Skeletal muscle cell (primary cell): ENCODE results near the gene AKIP1.
A peak's percentile ranks its signal among the peaks of the same experiment; 100 is the strongest.
"Not testable (repeated sequence)": the region's sequence is repeated elsewhere in the genome, so short reads cannot be mapped to it uniquely, and the experiment has no call there.

ENCODE experiments used
- DNase-seq: peaks from one replicate; pipeline ENCODE4 v3.0.0-alpha.2; 2010; ENCODE audit warnings: low read depth
- H3K4me3 ChIP-seq: 2 replicates; pipeline ENCODE4 v1.5.1; 2011; ENCODE audit warnings: low read depth, mild to moderate bottlenecking, control low read depth, low read length, moderate library complexity

Gene AKIP1

DNA sequence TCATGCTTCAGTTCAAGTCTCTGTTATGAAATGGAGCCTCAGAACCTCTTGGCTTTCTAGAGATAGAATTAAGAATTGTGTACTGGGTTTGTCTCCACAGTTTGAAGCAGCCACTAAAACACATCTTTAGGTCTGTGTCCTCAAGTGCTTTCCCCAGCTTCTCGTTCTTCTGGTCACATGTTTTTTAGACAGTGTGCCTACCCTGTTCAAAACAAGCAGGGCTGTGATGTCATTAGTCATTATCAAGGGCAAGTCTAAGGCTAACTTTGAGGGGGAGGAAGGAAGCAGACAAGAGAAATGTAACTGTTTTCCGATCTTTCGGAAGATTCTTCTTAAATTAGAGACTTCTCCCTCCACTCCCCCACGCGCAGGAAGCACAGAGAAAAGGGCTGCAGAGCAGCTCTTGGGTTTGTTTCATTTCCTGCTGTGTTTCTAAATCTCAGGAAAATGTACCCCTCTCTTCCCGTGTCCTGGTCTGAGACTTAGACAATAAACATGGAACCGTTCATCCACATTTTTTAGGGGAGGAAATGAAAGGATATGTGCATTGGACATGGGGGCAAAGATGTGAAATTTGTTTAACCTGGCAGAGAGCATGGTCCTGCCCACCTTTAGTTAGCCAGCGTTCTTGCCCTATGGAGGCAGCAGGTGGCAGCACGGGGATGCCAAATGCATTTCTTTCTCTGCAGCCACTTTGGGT, 3.1 kb downstream of the AKIP1 start:
- DNase-seq, result no peak
- no peak overlapping the region for H3K4me3 ChIP-seq

DNA sequence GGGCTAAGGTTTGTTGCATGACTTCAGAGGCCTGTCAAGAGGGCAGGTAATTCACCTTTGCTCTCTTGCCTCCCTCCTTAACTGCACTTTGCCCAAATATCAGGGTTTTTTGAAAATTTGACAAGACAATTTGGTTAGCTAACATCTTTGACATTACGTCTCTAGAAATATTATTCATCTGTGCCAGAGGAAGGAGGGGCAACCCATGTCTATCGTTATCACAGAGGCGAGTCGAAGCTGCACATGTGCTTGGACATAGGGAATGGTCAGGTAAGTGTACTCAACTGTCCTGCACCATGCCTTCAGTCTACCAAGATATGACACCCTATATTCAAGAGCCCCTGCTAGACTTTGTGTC, 3.7 kb downstream of the AKIP1 start:
- H3K4me3 ChIP-seq, result no peak overlapping the region

DNA sequence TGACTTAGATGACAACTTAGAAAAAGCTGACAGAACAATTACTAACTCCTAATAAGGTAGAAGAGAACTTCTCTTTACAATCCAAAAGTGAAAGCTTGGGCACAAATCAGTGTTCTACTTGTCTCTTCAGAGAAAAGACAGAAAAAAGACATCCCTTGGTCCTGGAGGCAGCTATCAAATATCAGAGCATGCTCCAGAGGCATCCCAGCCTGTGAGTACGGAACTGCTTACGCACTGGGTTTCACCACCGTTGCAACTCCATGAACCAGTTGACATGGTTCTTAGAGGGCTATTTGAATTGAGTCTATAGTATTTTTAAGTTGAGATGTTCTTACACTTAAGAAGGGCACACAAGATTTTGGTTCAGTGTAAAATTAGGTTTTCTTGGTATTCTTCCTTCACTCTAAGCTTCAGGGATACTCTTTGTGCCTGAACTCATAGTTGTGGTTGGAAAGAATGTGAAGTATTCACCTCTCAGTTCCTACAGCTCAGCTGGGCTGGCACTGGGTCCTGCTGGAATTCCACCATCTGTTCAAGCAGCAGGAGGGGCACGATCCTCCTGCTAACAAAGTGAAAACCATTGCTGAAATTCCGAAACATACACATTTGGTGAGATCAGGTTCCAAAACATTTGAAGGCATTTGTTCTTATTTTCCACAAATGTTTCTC, 6.3 kb downstream of the AKIP1 start:
- DNase-seq, result peak; percentile 67
- H3K4me3 ChIP-seq, result peak overlapping the region; percentile 8

More for the DNA sequence above, 3.7 kb downstream of the AKIP1 start:
- no peak for DNase-seq

DNA sequence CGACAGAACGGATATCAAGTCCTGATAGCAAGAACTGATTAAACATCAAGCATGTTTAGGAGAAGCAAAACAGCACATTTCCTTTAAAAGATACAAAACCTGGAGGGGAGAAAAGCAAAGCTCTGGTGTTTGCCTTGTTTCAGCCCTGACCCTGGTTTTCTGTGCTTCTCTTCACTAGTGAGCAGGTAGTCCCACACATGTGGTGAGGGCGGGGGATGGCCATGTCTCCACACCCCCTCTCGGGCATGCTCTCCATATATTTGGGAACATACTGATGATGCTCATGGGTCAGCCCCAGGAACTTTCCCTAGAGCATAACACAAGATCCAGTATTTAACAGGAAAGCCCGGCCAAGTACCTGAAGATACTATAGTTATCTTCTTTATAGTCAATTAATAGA, 11.7 kb downstream of the AKIP1 start:
- no peak for DNase-seq
- H3K4me3 ChIP-seq, result no peak overlapping the region

DNA sequence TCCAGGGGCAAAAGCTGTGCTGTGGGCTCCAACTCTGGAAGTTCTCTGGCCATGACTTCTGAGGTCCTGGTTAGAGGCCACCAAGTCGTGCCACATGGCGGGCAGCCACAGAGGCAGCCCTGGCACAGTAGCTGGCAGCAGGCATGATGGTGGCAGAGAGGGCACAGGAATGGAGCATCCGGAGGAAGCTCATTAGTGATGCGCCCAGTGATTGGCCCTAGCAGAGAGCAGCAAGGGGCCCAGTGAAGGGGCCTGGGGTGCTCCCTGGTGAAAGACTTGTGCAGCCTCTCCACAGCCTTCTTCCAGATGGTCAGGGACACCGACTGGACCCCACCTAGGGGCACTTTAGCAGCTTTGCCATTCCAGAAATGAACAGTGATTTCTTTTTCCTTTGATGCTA, 14.7 kb downstream of the AKIP1 start:
- DNase-seq, result no peak
- H3K4me3 ChIP-seq, result no peak overlapping the region

DNA sequence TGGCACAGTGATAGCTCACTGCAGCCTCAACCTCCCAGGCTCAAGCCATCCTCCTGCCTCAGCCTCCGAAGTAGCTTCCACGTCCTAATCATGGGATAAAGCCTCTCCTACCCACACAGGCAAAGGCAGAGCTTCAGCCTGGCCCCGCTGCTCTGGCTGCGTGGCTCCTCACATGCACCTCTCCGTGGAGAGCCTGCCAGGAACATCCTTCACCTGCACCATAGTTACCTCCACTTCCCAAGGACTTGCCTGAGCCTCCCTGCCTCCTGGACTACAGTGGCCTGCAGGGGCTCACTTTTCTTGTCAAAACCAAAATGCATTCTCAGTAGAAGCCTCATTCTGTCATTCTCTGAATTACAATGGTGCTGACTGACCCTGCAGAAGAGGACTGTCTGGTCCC, 15.2 kb downstream of the AKIP1 start:
- no peak overlapping the region for H3K4me3 ChIP-seq

DNA sequence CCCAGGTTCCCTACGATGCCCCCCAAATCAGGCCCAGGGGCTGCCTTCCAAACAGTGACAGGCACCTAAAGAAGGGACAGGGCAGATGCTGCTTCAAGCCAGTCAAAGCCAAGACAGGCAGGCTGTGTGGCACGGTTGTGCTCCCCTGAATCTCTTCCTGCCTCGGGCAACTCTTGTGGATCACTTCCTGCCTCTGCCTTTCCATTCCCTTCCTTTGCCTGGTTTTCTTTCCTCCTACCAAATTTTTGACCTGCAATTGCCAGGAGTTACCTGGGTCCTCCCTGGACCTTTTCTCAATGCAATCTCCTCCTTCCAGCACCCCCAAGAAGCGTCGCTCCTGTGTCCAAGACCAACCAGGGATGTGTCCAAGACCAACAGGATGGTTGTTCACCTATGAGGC, 16.2 kb downstream of the AKIP1 start:
- no peak for DNase-seq
- H3K4me3 ChIP-seq, result no peak overlapping the region

More for the DNA sequence above, 15.2 kb downstream of the AKIP1 start:
- no peak for DNase-seq

DNA sequence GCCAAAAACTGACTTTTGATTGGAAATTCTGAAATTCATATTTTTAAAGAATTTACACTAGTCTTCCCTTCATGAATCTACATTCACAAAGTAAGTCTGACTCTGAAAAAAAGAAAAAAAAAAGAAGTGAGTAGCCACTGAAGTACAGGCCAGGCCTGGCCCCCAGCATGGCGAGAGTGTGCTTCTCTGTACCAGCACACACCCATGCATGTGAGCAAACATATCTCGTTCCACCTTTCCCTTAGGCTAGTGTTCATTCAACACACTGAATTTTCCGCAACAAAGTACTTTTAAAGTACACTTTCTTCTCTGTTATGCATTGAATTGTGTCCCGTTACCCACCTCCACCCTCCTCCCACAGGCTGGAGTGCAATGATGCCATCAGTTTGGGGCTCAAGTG, 17.2 kb downstream of the AKIP1 start:
- H3K4me3 ChIP-seq, result no peak overlapping the region
- no peak for DNase-seq

DNA sequence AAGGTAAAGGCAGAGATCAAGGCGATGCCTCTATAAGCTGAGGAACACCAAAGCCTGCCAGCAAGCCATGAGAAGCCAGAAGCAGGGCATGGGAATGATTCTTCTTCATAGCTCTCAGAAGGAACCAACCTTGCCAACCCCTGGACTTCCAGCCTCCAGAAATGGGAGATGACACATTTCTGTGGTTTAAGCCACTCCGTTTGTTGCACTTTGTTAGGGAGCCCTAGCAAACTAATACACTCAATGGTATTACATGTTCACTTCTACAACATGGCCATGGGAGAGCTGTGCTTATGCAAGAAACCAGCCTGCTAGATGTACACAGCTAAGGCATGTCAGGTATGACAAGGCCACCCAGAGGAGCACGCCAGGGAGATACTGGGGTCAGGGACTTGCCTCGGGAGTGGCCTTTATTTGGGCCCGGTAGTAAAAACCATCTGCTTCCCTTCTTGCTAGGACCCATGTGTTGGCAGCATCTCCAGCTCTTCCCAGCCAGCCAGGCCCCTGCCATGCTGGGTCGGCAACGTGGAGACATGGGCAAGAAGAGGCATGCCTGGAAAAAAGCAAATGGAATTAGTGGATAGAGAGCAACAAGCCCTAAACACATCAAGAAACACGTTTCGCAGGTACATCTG, 18.1 kb downstream of the AKIP1 start:
- no peak overlapping the region for H3K4me3 ChIP-seq
- DNase-seq, result no peak

DNA sequence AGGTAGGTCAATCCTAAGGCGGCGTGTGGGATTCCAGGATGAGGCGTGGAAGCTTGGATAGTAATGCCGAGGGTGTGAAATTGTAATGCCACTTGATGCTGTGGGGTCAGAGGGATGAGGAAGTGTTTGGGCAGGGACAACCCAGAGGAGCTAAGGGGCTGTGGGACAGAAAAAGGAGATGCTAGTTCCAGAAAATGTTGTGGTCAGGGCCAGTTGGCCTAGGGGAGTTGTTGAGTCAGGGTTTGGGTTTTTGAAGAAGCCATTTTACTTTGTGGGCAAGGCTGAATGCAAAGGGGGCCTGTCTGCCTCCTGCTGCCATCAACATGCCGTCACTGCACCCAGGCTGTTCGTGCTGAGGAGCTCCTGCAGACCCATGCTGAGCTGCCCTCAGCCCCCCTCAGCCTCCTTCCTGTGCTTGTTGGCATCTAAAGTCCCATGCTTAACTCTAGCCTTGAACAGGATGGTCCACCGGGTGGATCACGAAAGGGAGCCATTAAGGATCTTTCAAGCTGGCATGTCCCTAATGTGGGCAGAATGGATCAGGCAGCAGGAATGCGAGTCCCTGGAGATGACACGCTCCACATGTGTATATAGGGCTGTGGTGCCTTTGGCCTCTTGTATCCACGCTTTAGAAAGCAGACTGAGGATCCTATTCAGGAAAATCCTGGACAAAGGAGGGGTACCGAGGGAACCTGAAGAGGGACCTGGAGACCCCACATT, 19.6 kb downstream of the AKIP1 start:
- no peak overlapping the region for H3K4me3 ChIP-seq
- DNase-seq, result no peak

DNA sequence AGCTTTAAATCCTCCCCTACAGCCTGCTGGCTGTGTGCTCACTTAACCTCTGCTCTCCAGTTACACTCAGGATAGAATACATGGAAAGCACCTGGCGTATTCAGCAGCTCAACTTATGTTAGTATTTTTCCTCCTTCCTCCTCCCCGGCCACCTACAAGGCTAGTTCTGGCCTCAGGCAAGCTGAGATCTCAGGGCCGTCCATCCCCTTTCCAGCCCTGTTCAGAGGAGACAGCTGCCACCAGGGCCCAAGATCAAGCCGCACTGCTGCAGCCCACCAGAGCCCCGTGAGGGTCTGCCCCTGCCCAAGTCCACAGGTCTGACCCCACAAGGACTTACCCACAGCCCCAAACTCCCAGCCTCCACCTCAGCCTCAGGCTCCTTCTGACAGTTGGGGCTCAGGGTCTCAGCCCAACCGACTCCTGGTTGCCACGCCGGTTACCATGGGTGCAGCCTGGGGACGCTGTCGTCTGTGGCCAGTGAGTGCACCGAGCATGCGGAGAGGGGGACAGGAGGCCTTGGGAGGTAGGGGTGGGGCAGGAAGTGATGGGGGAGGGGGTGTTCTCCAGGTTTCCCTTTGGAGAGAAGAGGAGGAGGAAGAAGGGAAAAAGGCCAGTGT, 21.7 kb downstream of the AKIP1 start, which contains the start of gene C11orf16:
Gene C11orf16 (minus strand): TSS at position 384 of the 617 bp plus-strand sequence. CDS start 639 bp downstream, outside the sequence.
- H3K4me3 ChIP-seq, result no peak within 1 kb of the TSS
- no peak for DNase-seq

DNA sequence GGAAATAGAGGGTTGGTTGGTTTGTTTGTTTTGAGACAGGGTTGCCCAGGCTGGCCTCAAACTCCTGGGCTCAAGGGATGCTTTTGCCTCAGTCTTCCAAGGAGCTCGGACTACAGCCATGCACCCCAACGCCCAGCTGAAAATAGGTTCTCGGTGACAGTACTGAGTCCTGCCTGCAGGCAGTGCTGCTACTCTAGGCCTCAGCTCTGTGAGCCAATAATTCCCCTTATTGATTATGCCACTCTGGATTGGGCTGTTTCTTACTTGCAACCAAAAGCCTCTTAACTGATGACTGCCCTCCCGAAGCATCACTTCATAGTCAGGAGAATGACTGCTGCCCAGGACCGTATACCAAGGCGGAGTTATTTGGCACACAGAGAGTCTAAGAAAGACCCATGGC, 22.9 kb downstream of the AKIP1 start:
- DNase-seq, result no peak
- H3K4me3 ChIP-seq, result no peak overlapping the region

DNA sequence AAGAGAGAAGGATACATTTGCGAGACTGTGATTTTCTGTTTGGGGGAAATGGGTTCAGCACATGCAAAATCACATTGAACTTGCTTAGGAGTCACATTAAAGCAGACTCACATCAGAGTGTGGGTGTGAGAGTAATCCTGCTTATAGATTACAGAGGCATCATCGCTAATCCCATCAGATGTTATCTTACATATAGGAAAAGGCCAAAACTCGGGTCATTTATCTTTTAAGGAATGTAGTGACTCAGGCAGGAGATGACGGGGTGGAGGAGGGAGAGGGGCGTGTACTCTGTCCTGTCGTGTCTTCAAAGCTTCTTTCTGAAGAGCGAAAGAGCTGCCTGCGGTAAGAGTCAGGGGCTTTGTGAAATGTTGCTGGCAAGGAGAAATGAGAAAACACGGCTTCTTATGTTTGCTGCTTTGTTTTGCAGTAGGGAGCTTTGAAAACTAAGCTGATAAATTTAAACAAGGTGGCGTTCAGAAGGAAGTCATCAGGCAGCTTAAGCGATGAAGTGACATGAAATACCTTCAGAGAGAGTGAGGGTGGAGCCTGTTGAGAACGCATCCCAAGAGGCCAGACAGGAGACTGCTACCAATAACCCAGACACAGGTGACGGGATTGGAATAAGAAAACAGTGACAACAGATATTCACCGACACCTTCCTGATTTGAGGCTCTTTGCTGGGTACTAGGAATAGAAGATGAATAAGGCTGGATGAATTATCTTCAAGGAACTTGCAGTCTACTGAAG, 23.9 kb downstream of the AKIP1 start:
- peak; percentile 49 for DNase-seq
- no peak overlapping the region for H3K4me3 ChIP-seq

DNA sequence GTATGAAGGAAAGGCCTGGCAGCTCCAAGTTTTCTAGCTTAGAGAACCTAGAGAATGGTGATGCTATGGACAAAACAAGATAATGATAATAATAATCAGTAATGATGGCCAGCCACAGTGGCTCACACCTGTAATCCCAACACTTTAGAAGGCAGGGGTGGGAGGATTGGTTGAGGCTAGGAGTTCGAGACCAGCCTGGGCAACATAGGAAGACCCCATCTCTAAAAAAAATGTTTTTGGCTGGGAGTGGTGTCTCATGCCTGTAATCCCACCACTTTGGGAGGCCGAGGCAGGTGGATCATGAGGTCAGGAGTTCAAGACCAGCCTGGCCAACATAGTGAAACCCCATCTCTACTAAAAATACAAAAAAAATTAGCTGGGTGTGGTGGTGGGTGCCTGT, 24.8 kb downstream of the AKIP1 start:
- not testable (repeated sequence) for DNase-seq, H3K4me3 ChIP-seq

DNA sequence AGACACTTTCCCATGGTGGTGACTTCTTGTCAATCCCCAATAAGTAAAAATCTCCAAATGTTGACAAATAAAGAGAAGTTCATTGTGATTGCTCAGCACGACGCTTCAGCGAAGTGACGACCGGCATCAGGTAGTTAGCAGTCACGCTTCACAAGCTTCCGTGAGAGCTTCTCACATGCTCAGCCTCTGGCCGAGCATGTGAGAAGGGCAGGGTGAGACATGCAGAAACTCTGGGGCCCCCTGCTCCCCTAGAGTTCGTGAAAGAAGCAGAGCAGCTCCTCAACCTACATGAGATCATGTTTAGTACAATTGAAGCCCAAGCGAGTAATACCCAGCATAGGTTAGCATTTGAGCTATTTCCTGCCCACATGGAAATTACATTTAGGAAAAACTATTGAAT, 26.2 kb downstream of the AKIP1 start:
- H3K4me3 ChIP-seq, result no peak overlapping the region
- DNase-seq, result no peak

DNA sequence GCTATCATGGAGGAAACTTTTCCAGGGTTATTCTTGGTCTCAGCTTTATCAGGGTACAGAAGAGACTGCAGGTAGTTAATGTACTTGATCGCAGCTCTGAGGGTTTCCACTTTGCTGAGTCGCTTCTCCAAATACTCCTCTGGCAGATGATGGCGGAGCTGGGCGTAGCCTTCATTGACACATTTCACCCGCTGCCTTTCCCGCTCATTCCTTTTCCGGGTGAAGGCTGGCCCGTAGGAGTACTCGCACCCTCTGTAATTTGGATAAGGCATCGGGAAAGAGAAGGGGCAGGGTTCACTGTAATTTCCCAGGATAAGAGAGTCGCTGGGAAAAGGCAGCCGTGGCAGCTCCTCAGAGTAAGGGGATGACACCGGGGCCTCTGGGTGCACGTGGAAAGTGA, 26.7 kb downstream of the AKIP1 start:
- no peak overlapping the region for H3K4me3 ChIP-seq
- no peak for DNase-seq

DNA sequence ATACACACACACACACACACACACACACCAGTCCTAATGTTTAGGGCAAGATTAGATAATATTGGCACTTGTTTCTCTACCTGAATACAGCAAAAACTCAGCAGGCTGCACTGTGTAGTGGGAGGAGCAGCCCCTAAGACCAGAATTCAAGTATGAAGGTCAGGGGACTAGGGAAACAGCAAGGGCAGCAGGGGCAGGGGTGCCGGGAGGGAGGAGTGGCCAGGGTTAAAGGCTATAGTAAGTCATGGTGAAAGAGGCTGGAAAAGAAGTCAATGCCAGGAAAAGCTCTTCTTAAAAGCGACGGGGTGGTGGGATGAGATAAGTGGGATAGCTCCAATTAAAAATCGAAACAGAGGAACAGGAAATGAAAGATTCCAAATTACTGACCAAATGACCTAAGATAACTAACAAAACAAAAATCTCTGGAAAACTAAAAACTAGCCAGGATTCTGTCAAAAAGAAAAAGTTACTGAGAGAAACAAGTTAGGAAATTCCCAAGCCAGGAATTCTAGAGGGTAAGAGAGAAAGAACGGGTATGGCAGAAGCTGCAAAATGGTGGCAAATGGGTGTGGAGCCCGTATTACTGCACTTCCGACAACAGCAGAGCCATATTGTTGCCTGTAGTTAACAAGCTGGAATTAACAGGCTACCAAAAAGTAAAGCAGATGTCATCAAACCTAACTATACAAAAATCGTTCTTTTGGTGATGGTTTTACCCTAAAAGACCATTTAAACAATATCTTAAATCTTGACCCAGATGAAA, 30.5 kb downstream of the AKIP1 start:
- H3K4me3 ChIP-seq, result no peak overlapping the region
- DNase-seq, result no peak

DNA sequence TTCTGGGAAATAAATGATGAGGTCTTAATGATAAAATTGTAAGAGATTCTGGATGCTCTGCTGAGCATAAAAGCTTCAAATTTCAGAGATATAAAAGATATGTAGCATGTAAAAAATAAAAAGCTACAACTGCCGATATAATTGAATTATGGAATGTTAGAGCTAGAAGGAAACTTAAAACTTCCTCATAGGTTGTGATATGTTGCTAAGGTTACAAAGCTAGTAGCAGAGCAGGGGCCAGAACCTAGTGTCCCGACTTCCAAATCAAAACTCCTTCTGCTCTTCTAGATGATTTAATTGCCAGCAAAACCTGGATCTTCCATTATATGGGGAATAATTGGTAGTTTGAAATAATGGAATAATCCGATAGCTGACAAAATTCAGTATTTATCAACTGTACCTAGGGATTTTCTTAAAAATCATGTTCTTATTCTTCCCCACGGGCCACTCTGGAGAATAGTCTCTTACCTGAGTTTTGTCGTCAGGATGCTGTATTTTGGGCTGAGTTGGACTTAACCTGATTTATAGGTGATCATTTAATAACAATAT, 31.6 kb downstream of the AKIP1 start, which contains the start of gene ASCL3:
Gene ASCL3 (minus strand): TSS at position 499 of the 549 bp plus-strand sequence. CDS start 4,855 bp downstream, outside the sequence.
- DNase-seq, result no peak
- H3K4me3 ChIP-seq, result no peak within 1 kb of the TSS
